ENCODE data around the gene KIF24.
"Not testable (repeated sequence)": the region's sequence is repeated elsewhere in the genome, so short reads cannot be mapped to it uniquely, and the experiment has no call there.

The KIF24 gene

GRCh38 chr9:34318163-34318790, 10.8 kb downstream of the KIF24 start:
- no peak for TF ChIP-seq CTCF (IDR thresholded peaks at IDR 0.05)
- no peaks in the 10 kb centered on the region for H3K9me3 ChIP-seq (ENCODE audit: control insufficient read depth, low read length)
- no peak overlapping the region for H3K9ac ChIP-seq

GRCh38 chr9:34317436-34317835, 11.6 kb downstream of the KIF24 start:
- no peak overlapping the region for H3K4me2 ChIP-seq (ENCODE audit: low read length)
- no peaks in the 10 kb centered on the region for H3K27me3 ChIP-seq (ENCODE audit: control insufficient read depth, insufficient read depth, low read length)
- no peak overlapping the region for H2AFZ ChIP-seq
- H3K4me3 ChIP-seq (ENCODE audit: low read depth, low read length) = no peak overlapping the region
- no peak overlapping the region for H3K27ac ChIP-seq
- H3K36me3 ChIP-seq (ENCODE audit: control insufficient read depth, insufficient read depth, low read length) = no peaks in the 10 kb centered on the region
- no peak overlapping the region for H3K9ac ChIP-seq
- no peaks in the 10 kb centered on the region for H3K4me1 ChIP-seq
- H3K79me2 ChIP-seq = peaks cover 2% of the 10 kb centered on the region
- H3K9me3 ChIP-seq (ENCODE audit: control insufficient read depth, low read length) = no peaks in the 10 kb centered on the region
- TF ChIP-seq CTCF (IDR thresholded peaks at IDR 0.05) = no peak

More at GRCh38 chr9:34318163-34318790, 10.8 kb downstream of the KIF24 start:
- Histone ChIP-seq H3K27ac (no peak overlapping the region), H3K27me3 (ENCODE audit: control insufficient read depth, insufficient read depth, low read length) (no peaks in the 10 kb centered on the region), H3K4me2 (ENCODE audit: low read length) (no peak overlapping the region), H2AFZ (no peak overlapping the region), H3K79me2 (peaks cover 2% of the 10 kb centered on the region), H3K4me1 (no peaks in the 10 kb centered on the region), H3K36me3 (ENCODE audit: control insufficient read depth, insufficient read depth, low read length) (no peaks in the 10 kb centered on the region), H3K4me3 (ENCODE audit: low read depth, low read length) (no peak overlapping the region)

- Histone ChIP-seq H3K4me1 (peaks cover 3% of the 10 kb centered on the region), H3K4me2 (ENCODE audit: low read length) (no peak overlapping the region), H3K4me3 (ENCODE audit: low read depth, low read length) (no peak overlapping the region), H3K27me3 (ENCODE audit: control insufficient read depth, insufficient read depth, low read length) (no peaks in the 10 kb centered on the region), H3K36me3 (ENCODE audit: control insufficient read depth, insufficient read depth, low read length) (no peaks in the 10 kb centered on the region), H3K27ac (no peak overlapping the region), H2AFZ (no peak overlapping the region), H3K9ac (no peak overlapping the region), H3K79me2 (no peaks in the 10 kb centered on the region), H3K9me3 (ENCODE audit: control insufficient read depth, low read length) (no peaks in the 10 kb centered on the region)
- no peak for TF ChIP-seq CTCF (IDR thresholded peaks at IDR 0.05)
Measured at GRCh38 chr9:34311499-34312185, 17.4 kb downstream of the KIF24 start.

GRCh38 chr9:34310215-34310614, 18.9 kb downstream of the KIF24 start:
- Histone ChIP-seq H2AFZ (no peak overlapping the region), H3K4me1 (peaks cover 3% of the 10 kb centered on the region), H3K4me3 (ENCODE audit: low read depth, low read length) (no peak overlapping the region), H3K9me3 (ENCODE audit: control insufficient read depth, low read length) (no peaks in the 10 kb centered on the region), H3K36me3 (ENCODE audit: control insufficient read depth, insufficient read depth, low read length) (no peaks in the 10 kb centered on the region), H3K4me2 (ENCODE audit: low read length) (no peak overlapping the region), H3K27me3 (ENCODE audit: control insufficient read depth, insufficient read depth, low read length) (no peaks in the 10 kb centered on the region), H3K79me2 (no peaks in the 10 kb centered on the region), H3K27ac (no peak overlapping the region), H3K9ac (no peak overlapping the region)
- TF ChIP-seq CTCF (IDR thresholded peaks at IDR 0.05) = no peak

GRCh38 chr9:34308316-34308715, 20.8 kb downstream of the KIF24 start:
- H3K79me2 ChIP-seq; H3K4me3 ChIP-seq (ENCODE audit: low read depth, low read length); H3K4me2 ChIP-seq (ENCODE audit: low read length); H3K36me3 ChIP-seq (ENCODE audit: control insufficient read depth, insufficient read depth, low read length); H3K9ac ChIP-seq; H3K27me3 ChIP-seq (ENCODE audit: control insufficient read depth, insufficient read depth, low read length); H3K27ac ChIP-seq; H2AFZ ChIP-seq; H3K4me1 ChIP-seq; H3K9me3 ChIP-seq (ENCODE audit: control insufficient read depth, low read length): not testable (repeated sequence)

GRCh38 chr9:34301064-34301463, 28.0 kb downstream of the KIF24 start:
- not testable (repeated sequence) for H3K27ac ChIP-seq; H3K79me2 ChIP-seq; H3K9ac ChIP-seq; H3K4me1 ChIP-seq; H3K36me3 ChIP-seq (ENCODE audit: control insufficient read depth, insufficient read depth, low read length); H3K4me2 ChIP-seq (ENCODE audit: low read length); H3K4me3 ChIP-seq (ENCODE audit: low read depth, low read length); H2AFZ ChIP-seq; H3K9me3 ChIP-seq (ENCODE audit: control insufficient read depth, low read length); H3K27me3 ChIP-seq (ENCODE audit: control insufficient read depth, insufficient read depth, low read length)

Data from parathyroid adenoma (tissue), 2 donors.